GM12874 (cell line): ENCODE measurements around the gene R3HDM1.

Experiments
- TF ChIP-seq, protein P1 (sequence below): IDR thresholded peaks from 2 replicates; pipeline ENCODE4 v1.5.1; 2011; ENCODE audit warnings: low read depth, mild to moderate bottlenecking, control low read depth, low read length, moderate library complexity; ENCODE audit not compliant: insufficient read depth

The R3HDM1 gene

DNA sequence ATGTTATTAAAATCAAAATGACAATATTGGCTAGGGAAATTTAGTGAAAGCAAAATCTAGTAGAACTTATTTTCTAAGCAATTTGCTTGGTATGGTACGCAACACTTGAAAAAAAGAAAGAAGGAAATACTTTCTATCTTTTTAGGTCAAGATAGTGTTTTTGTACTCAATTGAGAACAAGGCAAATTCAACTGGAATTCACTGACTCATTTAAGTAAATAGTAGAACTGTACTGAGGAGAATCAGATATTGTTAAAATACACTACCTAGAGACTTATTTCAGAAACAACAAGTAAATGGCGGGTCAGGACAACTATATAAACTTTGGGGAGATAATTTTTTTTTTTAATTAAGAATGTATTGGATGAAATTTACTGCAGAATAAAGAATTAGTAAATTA is 19.2 kb upstream of the R3HDM1 start:
- TF ChIP-seq, protein P1, sequence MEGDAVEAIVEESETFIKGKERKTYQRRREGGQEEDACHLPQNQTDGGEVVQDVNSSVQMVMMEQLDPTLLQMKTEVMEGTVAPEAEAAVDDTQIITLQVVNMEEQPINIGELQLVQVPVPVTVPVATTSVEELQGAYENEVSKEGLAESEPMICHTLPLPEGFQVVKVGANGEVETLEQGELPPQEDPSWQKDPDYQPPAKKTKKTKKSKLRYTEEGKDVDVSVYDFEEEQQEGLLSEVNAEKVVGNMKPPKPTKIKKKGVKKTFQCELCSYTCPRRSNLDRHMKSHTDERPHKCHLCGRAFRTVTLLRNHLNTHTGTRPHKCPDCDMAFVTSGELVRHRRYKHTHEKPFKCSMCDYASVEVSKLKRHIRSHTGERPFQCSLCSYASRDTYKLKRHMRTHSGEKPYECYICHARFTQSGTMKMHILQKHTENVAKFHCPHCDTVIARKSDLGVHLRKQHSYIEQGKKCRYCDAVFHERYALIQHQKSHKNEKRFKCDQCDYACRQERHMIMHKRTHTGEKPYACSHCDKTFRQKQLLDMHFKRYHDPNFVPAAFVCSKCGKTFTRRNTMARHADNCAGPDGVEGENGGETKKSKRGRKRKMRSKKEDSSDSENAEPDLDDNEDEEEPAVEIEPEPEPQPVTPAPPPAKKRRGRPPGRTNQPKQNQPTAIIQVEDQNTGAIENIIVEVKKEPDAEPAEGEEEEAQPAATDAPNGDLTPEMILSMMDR = no peak

DNA sequence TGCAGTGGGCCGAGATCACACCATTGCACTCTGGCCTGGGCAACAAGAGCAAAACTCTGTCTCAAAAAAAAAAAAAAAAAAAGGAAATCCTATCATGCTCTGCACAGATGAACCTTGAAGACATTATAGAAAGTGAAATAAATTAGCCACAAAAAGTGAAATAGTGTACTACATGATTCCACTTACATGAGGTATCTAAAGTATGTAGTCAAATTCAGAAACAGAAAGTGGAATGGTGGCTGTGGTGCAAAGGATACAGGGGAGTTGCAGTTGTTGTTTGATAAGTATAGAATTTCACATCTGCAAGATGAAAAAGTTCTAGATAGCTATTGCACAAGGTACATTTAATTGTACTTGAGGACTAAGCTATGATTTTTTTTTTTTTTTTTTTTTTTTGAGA is 5.5 kb upstream of the R3HDM1 start:
- TF ChIP-seq, protein P1 = no peak

DNA sequence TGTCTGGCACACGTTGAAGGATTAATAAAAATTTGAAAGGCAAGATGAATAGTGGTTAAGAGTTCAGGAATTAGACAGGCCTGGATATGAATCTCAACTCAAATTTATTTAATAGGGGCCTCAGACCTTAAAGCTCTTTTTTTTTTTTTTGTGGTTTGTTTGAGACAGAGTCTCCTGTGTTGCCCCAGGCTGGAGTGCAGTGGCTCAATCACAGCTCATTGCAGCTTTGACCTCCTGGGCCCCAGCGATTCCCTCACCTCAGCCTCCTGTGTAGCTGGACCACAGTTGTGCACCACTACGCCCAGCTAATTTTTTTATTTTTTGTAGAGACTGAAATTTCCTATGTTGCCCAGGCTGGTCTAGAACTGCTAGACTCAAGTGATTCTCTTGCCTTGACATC is 3.3 kb upstream of the R3HDM1 start:
- TF ChIP-seq, protein P1 = no peak

DNA sequence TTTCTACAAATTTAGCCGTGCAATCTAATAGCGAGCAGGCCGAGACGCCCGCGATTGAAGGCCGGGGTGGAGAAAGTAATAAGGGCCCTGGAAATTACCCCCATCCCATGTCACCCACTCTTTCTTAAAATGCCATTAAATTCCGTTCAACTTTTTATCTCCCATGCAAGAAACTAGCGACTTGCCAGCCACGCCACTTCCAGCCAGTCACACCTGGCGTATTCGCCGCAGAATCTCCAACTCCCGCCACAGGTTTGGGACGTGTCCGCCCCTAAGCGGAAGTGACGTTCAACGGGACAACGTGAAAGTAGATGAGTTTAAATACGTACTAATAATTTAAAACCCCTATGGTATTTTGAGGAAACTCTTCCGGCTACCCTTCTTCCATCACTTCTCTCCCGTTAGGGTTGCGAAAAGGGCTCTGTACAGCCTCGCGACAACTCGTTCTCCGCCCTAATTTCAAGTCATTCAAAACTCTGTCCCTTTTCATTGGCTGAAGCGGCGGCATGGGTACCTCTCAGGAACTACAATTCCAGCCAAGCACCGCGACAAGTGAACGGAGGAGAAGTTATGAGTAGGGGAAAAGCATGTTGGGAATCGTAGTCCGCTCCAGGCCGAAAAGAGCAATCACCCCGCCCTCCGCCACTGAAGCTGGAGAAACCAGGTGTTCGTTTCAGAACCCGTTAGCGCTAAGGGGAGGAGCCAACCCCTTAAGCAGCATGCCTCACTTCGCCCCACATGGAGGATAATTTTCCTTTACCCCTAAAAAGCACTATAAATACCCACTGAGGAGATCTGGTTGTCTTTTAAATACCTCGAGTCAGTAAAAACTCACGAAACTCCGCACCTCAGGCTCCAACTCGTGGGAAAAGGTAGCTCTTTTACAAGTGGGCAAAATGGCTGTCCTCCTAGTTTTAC is 712 bp upstream of the R3HDM1 start, which contains the start of gene ZRANB3:
TSS of gene ZRANB3 (minus strand) at position 906 of the 918 bp plus-strand sequence.
- TF ChIP-seq, protein P1 = no peak

DNA sequence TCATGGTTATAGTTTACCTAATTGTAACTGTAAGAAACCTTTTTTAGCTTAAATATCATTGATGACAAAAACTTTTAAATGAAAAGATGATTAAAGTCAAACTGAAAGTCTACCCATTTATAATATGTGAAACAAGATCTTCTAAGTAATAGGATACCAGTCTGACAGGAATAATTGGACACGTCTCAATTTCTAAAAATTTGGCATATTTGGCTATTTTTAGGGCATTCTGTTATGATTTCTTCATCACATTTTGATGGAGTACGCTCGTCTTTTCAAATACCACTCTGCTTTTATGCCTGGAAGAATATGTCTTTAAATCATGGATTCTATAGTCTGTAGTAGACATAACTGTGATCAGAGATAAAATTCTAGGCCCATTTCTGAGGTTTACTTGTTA is 1.3 kb downstream of the R3HDM1 start:
- TF ChIP-seq, protein P1 = no peak

DNA sequence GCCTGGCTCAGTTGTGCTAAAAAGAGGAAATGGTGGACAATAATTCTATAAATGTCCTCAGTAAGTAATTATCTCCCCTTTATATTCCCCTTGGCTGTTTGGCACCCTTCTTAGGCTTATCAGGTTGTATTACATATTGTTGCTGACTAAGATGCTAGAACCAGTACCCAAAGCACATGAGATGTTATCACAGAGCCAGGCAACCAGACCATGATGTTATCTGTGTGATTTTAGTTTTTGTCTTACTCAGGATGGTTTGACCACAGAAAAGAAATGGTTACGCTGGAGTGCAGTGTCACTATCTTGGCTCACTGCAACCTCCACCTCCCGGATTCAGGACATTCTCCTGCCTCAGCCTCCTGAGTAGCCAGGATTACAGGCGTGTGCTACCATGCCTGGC is 15.2 kb downstream of the R3HDM1 start:
- TF ChIP-seq, protein P1 = no peak

DNA sequence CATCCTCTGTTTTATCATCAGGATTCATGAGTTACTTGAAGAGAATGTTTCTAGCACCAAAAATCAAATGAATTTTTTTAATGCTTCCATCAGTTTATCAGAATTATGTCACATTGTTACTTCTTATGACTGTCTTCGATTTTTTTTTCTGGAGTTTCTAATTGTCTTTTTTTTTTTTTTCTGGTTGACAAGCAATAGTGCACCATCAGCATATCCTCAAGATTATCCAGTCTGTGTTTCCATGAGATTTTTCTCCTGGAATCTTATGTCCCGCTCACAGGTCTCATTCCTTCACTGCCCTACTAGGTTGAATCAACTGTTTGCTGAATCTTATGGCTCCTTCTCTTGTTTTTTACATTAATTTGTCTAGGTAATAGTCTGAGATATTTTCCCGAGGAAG is 16.0 kb downstream of the R3HDM1 start:
- TF ChIP-seq, protein P1 = no peak
